ENCODE data around the gene POMT1.
"Not testable (repeated sequence)": the region's sequence is repeated elsewhere in the genome, so short reads cannot be mapped to it uniquely, and the experiment has no call there.

Gene POMT1

DNA sequence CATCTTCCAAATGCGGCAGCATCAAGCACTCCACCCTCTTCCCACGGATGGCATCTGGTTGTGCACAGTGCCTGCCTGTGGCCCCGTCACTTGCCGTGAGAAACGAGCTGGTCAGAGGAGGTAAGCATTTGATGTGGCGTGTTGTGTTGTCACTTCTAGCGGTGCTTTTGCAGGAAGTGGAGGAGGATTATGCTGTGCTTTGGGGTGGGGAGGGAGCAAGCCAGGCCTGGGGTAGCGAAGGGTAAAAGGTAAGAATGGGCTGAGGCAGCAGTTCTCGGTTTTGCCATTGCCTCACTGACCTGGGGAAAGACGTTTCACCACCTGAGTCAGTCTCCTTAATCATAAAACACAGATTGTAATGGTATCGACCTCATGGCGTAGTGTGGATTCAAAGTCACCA lies 2.3 kb upstream of the POMT1 start:
- DNase-seq, result peak; percentile 37

DNA sequence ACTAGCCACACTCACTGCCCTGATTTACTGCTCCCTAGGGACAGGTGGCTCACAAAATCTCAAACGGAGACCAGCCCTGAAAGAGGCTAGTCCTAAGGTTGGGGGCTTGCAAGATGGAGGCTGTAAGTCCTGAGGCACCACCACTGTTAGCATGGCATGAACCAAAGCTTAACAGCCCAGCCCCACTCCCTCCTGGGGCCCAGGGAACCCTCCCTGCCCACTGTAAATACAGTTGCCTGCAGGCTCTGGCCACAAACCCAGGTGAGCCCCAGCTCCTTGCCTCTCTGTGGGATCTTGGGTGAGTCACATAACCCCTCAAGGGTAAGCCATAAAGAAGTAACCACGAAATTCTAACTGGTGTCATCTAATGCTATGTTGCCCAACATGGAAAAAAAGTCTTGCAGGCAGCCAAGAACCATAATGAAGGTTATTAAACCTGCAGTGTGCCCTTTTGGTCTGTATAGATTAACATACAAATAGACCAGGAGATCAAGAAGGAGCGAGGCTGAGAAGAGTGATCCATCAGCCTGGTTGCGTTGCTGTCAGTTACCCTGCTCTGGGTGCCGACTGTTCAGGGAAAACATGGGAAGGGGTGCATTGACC lies 1.7 kb upstream of the POMT1 start:
- DNase-seq, result peak; percentile 29

- DNase-seq, result peak; percentile 15
Measured at GRCh38 chr9:131503626-131504465, 1.1 kb downstream of the POMT1 start.

DNA sequence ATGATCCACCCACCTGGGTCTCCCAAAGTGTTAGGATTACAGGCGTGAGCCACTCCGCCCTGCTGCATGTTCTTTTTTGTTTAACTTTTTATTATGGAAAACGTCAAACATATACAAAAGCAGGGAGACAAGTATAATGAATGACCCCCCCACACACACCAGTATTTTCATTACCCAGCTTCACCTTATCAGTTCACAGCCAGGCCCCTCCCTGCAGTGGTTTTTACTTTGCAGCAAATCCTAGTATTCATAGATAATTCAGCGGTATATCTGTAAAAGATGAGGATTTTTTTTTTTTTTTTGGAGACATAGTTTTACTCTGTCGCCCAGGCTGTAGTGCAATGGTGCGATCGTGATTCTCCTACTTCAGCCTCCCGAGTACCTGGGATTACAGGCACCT lies 2.3 kb downstream of the POMT1 start:
- no peak for DNase-seq

- no peak for DNase-seq
Measured at GRCh38 chr9:131511416-131511815, 8.7 kb downstream of the POMT1 start.

DNA sequence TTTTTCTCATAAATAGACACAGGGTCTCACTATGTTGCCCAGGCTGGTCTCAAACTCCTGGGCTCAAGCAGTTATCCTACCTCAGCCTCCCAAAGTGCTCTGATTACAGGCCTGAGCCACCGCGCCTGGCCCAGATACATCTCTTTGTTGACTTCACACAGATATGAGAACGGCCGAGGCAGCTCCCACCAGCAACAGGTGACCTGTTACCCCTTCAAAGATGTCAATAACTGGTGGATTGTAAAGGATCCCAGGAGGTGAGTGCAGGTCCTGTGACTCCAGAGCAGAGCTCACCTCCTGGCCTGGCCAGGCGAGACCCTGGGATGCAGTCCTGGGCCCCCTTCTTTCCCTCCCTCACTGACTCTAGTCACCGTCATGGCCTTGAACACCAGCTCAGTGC lies 9.2 kb downstream of the POMT1 start:
- no peak for DNase-seq

GRCh38 chr9:131513177-131513576 lies 10.5 kb downstream of the POMT1 start:
- DNase-seq, result no peak

DNA sequence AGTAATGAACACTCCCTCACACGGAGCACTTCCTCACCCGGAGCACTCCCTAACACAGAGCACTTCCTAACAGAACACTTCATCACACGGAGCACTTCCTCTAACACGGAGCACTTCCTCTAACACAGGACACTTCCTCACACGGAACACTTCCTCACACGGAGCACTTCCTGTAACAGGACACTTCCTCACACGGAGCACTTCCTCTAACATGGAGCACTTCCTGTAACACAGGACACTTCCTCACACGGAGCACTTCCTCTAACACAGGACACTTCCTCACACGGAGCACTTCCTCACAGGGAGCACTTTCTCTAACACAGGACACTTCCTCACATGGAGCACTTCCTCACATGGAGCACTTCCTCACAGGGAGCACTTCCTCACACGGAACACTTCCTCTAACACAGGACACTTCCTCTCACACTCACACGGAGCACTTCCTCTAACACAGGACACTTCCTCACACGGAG lies 12.9 kb downstream of the POMT1 start:
- DNase-seq, result not testable (repeated sequence)

DNA sequence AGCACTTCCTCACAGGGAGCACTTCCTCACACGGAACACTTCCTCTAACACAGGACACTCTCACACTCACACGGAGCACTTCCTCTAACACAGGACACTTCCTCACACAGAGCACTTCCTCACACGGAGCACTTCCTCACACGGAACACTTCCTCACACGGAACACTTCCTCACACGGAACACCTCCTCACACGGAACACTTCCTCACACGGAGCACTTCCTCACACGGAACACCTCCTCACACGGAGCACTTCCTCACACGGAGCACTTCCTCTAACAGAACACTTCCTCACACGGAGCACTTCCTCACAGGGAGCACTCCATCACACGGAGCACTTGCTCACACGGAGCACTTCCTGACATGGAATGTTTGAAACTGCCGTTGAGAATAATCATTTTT lies 13.4 kb downstream of the POMT1 start:
- DNase-seq, result no peak

DNA sequence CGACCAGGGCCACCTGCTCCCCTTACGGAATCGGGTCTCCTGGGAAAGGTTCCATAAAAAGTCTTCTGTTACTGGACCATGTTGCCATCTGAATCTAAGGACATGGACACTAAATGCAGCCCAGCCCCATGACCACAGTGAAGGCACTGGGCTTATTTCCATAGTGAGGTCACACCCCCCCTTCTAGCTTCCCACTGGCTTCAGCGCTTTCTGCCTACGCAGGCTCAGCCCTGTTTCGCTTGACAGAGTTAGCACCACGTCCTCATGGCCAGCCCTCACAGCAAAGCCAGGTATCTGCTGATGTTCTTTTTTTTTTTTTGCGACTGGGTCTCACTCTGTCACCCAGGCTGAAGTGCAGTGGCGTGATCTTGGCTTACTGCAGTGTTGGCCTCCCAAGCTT lies 14.2 kb downstream of the POMT1 start:
- no peak for DNase-seq

DNA sequence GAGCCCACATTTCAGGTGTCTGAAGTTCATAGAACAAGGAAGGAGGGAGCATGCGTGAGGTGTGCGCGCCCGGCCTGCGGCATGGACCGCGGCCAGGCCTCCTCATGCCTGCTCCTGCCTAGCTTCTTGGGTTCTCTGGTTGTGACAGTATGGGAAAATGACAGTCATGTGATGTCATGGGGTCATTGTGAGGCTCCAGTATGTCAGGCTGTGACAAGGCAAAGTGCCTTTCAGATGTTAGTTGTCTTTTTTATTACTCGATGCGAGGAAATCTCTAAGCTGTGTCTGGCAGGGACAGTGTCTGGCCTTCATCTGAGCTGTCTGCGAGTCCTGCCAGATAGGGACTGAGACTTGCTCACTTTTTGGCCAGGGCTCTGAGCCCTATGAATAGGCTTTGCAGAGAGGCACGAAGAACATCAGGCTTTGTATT lies 15.1 kb downstream of the POMT1 start:
- no peak for DNase-seq

- DNase-seq, result no peak
Measured at GRCh38 chr9:131518553-131518952, 15.8 kb downstream of the POMT1 start.

GRCh38 chr9:131520503-131520902 lies 17.8 kb downstream of the POMT1 start:
- DNase-seq, result no peak

DNA sequence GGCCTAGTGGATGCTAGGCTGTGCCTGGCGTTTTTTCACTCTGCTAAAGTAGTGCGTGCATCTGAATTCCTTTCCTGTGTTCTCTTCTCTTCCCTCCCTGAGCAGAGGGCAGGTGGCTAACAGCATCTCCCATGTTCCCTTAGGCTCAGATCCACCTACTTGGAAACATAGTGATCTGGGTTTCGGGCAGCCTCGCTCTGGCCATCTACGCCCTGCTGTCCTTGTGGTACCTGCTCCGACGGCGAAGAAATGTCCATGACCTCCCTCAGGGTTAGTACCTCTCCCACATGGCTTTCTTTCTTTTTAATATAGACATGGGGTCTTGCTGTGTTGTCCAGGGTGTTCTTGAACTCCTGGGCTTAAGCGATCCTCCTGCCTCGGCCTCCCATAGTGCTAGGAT lies 18.5 kb downstream of the POMT1 start:
- no peak for DNase-seq

DNA sequence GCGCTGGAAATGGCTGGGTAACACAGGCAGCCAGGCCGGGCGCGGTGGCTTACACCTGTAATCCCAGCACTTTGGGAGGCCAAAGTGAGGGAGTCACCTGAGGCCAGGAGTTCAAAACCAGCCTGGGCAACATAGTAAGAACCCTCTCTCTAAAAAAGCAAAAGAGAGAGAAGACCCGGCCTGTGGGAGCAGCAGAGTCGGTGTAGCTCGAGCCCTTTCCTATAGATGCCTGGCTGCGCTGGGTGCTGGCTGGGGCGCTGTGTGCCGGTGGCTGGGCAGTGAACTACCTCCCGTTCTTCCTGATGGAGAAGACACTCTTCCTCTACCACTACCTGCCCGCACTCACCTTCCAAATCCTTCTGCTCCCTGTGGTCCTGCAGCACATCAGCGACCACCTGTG lies 19.1 kb downstream of the POMT1 start:
- no peak for DNase-seq

- DNase-seq, result no peak
Measured at GRCh38 chr9:131522257-131523085, 19.8 kb downstream of the POMT1 start.

- DNase-seq, result no peak
Measured at GRCh38 chr9:131523086-131523388, 20.3 kb downstream of the POMT1 start.

DNA sequence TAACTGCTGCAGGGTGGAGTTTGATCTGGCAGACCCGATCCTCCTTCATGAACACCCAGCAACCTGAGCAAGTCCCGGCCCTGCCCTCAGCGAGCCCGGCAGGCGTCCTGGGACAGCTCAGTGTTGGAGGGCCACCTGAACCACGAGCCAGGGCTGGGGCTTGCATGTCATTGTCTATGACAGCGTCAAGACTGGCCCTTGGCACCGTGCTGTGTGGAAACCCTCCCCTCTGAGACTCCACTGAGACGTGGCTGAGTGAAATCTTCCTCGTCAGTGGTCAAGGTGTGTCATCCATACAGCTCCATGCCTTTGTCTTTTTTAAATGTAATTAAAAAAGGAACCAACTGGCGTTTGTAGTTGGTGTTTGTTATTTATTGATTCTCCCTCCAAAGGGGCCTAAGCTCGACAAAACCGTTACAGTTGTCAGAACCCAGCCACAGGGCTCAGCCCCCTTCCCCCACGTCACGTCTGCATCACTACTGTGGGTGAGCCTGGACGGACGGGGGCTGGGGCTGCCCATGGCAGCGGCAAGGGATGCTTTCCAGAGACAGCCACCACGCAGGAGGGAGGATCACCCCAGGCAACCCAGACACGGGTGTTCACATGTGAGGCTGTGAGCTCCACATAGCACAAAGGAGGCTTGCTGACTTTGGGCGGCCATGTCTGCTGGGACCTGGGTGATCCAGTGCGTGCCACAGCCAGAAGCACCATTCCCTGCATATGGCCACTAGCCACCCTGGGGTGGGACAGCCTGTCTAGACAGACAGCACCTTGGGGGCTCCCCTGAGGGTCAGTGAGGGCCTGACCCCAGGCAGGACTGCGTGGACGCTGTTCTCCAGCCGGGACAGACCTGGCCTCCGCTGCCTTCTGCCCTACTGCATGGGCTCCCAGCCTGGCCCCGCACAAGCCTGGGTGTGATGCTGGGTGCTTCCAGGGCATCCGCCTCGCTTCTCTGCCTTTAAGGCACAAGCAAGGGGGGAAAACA lies 21.0 kb downstream of the POMT1 start:
- no peak for DNase-seq

- DNase-seq, result no peak
Measured at GRCh38 chr9:131524665-131525315, 22.1 kb downstream of the POMT1 start.

- DNase-seq, result no peak
Measured at GRCh38 chr9:131525643-131526565, 23.2 kb downstream of the POMT1 start.

DNA sequence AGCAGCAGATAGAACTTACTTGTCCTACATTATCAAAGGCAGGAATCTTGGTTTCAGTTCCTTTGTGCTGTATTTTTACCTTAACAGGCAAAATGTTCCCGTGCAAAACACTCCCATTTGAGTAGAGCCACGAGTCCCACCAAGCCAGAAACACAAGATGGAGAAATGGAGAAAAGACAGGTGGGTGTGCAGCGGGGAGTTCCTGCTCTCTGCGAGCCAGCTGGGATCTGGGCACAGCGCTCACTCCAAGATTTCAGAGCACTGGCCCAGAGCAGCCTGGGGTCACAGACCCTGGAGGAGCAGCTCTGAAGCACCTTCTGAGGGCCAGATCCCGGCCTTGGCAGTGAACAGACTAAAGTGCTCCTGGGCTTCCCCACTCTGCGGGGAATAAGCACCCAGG lies 25.5 kb downstream of the POMT1 start:
- no peak for DNase-seq
